ENCODE results near the gene CENPP. TPM values are rescaled to one million over a fixed set of nuclear protein-coding genes. Genes with fewer than 3 reads are reported as not detected.

The CENPP gene
- total RNA-seq, 1 donor, result 5.4 TPM

DNA sequence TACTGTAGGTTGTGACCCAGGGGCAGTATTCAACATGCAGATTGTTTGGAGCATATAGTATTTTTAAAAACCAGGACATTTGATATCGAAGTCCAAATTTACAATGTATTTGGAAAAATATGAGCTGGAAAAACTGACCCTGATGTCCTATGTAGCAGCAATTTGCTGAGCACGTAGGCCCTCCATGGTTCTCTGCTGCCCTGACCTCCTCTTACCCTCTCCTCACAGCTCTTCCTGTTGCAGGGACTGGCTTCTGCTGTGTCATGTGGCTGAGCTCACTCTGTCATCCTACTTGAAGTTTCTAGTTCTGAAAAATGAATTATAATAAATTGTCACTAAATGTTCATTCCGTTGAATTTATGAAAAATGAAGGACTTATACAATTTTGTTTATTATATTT is 160.6 kb downstream of the CENPP start:
- H3K9me3 ChIP-seq (ENCODE audit: low read depth, low read length), result no peaks in the 10 kb centered on the region
- no peak overlapping the region for H3K27ac ChIP-seq (ENCODE audit: low read depth, low read length)
- H4K20me1 ChIP-seq (ENCODE audit: insufficient read depth, low read length), result no peaks in the 10 kb centered on the region
- no peak overlapping the region for H3K4me2 ChIP-seq (ENCODE audit: insufficient read depth, low read length)
- no peaks in the 10 kb centered on the region for H3K79me2 ChIP-seq (ENCODE audit: insufficient read depth, low read length)
- DNase-seq (ENCODE audit: insufficient read length, low spot score, missing footprints), result no peak
- H2AFZ ChIP-seq (ENCODE audit: low read length), result no peak overlapping the region
- H3K4me1 ChIP-seq (ENCODE audit: insufficient read depth, low read length), result peaks cover 15% of the 10 kb centered on the region
- H3K36me3 ChIP-seq (ENCODE audit: insufficient read depth, low read length), result no peaks in the 10 kb centered on the region
- TF ChIP-seq, protein P1, sequence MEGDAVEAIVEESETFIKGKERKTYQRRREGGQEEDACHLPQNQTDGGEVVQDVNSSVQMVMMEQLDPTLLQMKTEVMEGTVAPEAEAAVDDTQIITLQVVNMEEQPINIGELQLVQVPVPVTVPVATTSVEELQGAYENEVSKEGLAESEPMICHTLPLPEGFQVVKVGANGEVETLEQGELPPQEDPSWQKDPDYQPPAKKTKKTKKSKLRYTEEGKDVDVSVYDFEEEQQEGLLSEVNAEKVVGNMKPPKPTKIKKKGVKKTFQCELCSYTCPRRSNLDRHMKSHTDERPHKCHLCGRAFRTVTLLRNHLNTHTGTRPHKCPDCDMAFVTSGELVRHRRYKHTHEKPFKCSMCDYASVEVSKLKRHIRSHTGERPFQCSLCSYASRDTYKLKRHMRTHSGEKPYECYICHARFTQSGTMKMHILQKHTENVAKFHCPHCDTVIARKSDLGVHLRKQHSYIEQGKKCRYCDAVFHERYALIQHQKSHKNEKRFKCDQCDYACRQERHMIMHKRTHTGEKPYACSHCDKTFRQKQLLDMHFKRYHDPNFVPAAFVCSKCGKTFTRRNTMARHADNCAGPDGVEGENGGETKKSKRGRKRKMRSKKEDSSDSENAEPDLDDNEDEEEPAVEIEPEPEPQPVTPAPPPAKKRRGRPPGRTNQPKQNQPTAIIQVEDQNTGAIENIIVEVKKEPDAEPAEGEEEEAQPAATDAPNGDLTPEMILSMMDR (IDR thresholded peaks at IDR 0.05; ENCODE audit: extremely low read depth, low read depth, low read length), result no peak
- H3K4me3 ChIP-seq (ENCODE audit: insufficient read depth, low read length), result no peak overlapping the region
- no peaks in the 10 kb centered on the region for H3K27me3 ChIP-seq (ENCODE audit: insufficient read depth, low read length)

DNA sequence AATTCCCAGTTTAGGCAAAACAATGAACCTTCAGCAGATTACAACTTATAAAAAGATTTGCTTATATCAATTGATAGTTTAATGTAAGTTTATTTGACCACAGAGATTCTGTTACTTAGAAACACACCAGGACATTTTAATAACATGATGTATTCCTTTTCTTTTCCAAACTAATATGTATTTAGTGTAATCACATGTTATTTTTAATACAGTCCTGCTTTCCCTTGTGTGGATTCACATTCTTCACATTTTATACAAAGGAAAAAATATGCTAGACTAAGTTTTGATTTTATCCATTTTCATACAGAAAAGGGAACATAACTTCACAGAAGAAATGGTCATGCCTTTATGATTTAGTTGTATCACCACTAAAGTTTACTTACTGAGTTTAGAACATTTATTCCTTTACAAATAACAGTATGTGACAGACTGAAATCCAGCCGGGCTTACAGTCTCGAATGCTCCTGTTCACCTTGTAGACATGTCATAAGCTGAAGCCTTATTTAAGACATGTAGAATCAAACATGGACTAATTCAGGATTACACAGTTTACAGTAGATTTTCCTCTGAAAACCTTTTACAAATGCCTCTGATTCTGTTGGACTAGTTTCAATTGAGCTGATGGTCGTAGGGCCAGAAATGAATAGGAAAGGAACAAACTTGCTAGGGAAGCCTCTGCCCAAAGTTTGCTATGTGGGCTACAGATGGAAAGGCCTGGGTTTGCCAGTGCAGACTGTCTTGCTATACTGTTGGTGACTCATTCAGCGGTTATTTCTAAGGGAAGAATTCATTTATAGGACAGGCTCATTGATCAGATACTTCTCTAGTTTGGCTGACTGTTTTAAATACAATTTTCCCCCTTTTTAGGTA is 163.2 kb downstream of the CENPP start:
- peak overlapping the region; percentile 49 for H2AFZ ChIP-seq (ENCODE audit: low read length)
- peaks cover 11% of the 10 kb centered on the region for H3K4me1 ChIP-seq (ENCODE audit: insufficient read depth, low read length)
- no peaks in the 10 kb centered on the region for H4K20me1 ChIP-seq (ENCODE audit: insufficient read depth, low read length)
- DNase-seq (ENCODE audit: insufficient read length, low spot score, missing footprints), result no peak
- no peaks in the 10 kb centered on the region for H3K27me3 ChIP-seq (ENCODE audit: insufficient read depth, low read length)
- H3K27ac ChIP-seq (ENCODE audit: low read depth, low read length), result peak overlapping the region; percentile 9
- H3K4me2 ChIP-seq (ENCODE audit: insufficient read depth, low read length), result no peak overlapping the region
- no peak overlapping the region for H3K4me3 ChIP-seq (ENCODE audit: insufficient read depth, low read length)
- H3K9me3 ChIP-seq (ENCODE audit: low read depth, low read length), result no peaks in the 10 kb centered on the region
- no peaks in the 10 kb centered on the region for H3K79me2 ChIP-seq (ENCODE audit: insufficient read depth, low read length)
- no peaks in the 10 kb centered on the region for H3K36me3 ChIP-seq (ENCODE audit: insufficient read depth, low read length)
- TF ChIP-seq, protein P1 (IDR thresholded peaks at IDR 0.05; ENCODE audit: extremely low read depth, low read depth, low read length), result no peak

DNA sequence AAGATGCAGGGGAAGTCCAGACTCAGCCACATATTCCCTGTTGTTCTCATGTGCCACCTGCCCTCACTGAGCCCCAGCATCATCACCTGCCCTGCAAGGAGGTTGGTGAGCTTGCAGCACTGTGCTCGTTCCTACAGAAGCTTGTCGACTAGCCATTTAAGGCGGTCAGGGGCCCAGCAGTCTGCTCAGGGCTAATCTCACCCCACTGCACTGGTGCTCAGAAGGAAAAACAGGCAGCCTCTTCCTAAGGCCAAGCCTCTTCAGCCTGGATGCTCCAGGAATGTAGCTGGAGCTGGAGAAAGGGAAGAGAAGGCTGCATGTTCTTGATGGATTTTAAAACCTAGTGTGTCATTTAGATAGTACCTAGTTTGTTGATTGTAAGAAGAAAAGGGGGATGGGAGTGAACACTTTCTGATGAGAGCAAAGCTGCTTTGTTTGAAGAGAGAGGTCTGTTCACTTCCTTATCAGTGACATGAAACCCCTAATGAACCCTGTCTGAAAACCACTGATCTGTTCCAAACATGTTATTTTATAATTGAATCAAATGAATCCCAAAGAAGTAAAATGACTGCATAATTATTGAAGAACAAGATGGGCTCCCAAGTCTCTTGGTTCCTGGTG is 167.1 kb downstream of the CENPP start:
- TF ChIP-seq, protein P1 (IDR thresholded peaks at IDR 0.05; ENCODE audit: extremely low read depth, low read depth, low read length), result no peak
- Histone ChIP-seq H3K9me3 (ENCODE audit: low read depth, low read length) (no peaks in the 10 kb centered on the region), H3K4me1 (ENCODE audit: insufficient read depth, low read length) (peaks cover 7% of the 10 kb centered on the region), H3K4me2 (ENCODE audit: insufficient read depth, low read length) (no peak overlapping the region), H3K36me3 (ENCODE audit: insufficient read depth, low read length) (no peaks in the 10 kb centered on the region), H3K27ac (ENCODE audit: low read depth, low read length) (no peak overlapping the region), H3K27me3 (ENCODE audit: insufficient read depth, low read length) (no peaks in the 10 kb centered on the region), H2AFZ (ENCODE audit: low read length) (no peak overlapping the region), H3K4me3 (ENCODE audit: insufficient read depth, low read length) (no peak overlapping the region), H4K20me1 (ENCODE audit: insufficient read depth, low read length) (no peaks in the 10 kb centered on the region), H3K79me2 (ENCODE audit: insufficient read depth, low read length) (no peaks in the 10 kb centered on the region)
- DNase-seq (ENCODE audit: insufficient read length, low spot score, missing footprints), result no peak

- no peaks in the 10 kb centered on the region for H3K9me3 ChIP-seq (ENCODE audit: low read depth, low read length)
- H3K27ac ChIP-seq (ENCODE audit: low read depth, low read length), result no peak overlapping the region
- H2AFZ ChIP-seq (ENCODE audit: low read length), result no peak overlapping the region
- no peak overlapping the region for H3K4me3 ChIP-seq (ENCODE audit: insufficient read depth, low read length)
- H3K36me3 ChIP-seq (ENCODE audit: insufficient read depth, low read length), result no peaks in the 10 kb centered on the region
- no peaks in the 10 kb centered on the region for H4K20me1 ChIP-seq (ENCODE audit: insufficient read depth, low read length)
- no peaks in the 10 kb centered on the region for H3K79me2 ChIP-seq (ENCODE audit: insufficient read depth, low read length)
- no peak overlapping the region for H3K4me2 ChIP-seq (ENCODE audit: insufficient read depth, low read length)
- no peak for DNase-seq (ENCODE audit: insufficient read length, low spot score, missing footprints)
- no peaks in the 10 kb centered on the region for H3K27me3 ChIP-seq (ENCODE audit: insufficient read depth, low read length)
- peaks cover 7% of the 10 kb centered on the region for H3K4me1 ChIP-seq (ENCODE audit: insufficient read depth, low read length)
- TF ChIP-seq, protein P1 (IDR thresholded peaks at IDR 0.05; ENCODE audit: extremely low read depth, low read depth, low read length), result no peak
These were observed 168.1 kb downstream of the CENPP start for GRCh38 chr9:92493749-92494387.

Measured in osteoblast (primary cell).